HepG2 (cell line): ENCODE results near the gene TIPIN. TPM values are rescaled to one million over a fixed set of nuclear protein-coding genes. Genes with fewer than 3 reads are reported as not detected.
A peak's percentile ranks its signal among the peaks of the same experiment; 100 is the strongest.

Experiments used
- CBFB ChIP-seq: sonication (generic); formaldehyde crosslinking; IDR thresholded peaks from 2 replicates; pipeline ENCODE4 v1.4.0; 2020; ENCODE audit warnings: missing genetic modification reagents
- CBX5 ChIP-seq: sonication (generic); formaldehyde crosslinking; IDR thresholded peaks from 2 replicates; pipeline ENCODE4 v1.4.0; 2020; ENCODE audit warnings: missing genetic modification reagents, borderline replicate concordance
- CREB1 ChIP-seq, 2 experiments: fragments of 450-650 bp in 1 of 2; IDR thresholded peaks; 2 replicates each; pipeline ENCODE4 v1.6.1; 2016 to 2017; ENCODE audit warnings: control low read depth in 1 of 2, mild to moderate bottlenecking in 1 of 2, missing compliant biosample characterization in 1 of 2, missing genetic modification characterization in 1 of 2
- KLF15 ChIP-seq: sonication (generic); formaldehyde crosslinking; IDR thresholded peaks from 2 replicates; pipeline ENCODE4 v1.8.1; 2023; ENCODE audit warnings: borderline replicate concordance, mild to moderate bottlenecking, inconsistent platforms, missing genetic modification reagents, mixed read lengths
- MAFK ChIP-seq, 2 experiments: IDR thresholded peaks in 1 of 2; conservative IDR thresholded peaks in 1 of 2; 2 replicates each; pipeline ENCODE4 v1.6.1; 2011; ENCODE audit warnings: improper control_type of control experiment in 2 of 2, low read length in 2 of 2
- MEF2D ChIP-seq: sonication (generic); formaldehyde crosslinking; IDR thresholded peaks from 2 replicates; pipeline ENCODE4 v1.5.1; 2020; ENCODE audit warnings: mild to moderate bottlenecking, missing genetic modification reagents
- NCOR1 ChIP-seq: fragments of 200-600 bp; sonication (generic); IDR thresholded peaks from 2 replicates; pipeline ENCODE4 v1.7.0; 2017; ENCODE audit warnings: antibody characterized with exemption, low read length, borderline replicate concordance
- POLR2G ChIP-seq: fragments of 200-400 bp; formaldehyde crosslinking; IDR thresholded peaks from 2 replicates; pipeline ENCODE4 v1.6.1; 2018; ENCODE audit warnings: mild to moderate bottlenecking, low read depth, low read length, moderate library complexity
- RBM39 ChIP-seq: fragments of 200-400 bp; formaldehyde crosslinking; IDR thresholded peaks from one replicate; pipeline ENCODE4 v1.6.1; 2018; ENCODE audit warnings: antibody characterized with exemption, mild to moderate bottlenecking, low read depth, low read length; ENCODE audit not compliant: poor library complexity, severe bottlenecking
- SIN3B ChIP-seq: fragments of 150-350 bp; IDR thresholded peaks from 2 replicates; pipeline ENCODE4 v1.6.1; 2014; ENCODE audit warnings: low read length
- TBP ChIP-seq: sonication (generic); formaldehyde crosslinking; IDR thresholded peaks from 2 replicates; pipeline ENCODE4 v1.5.0; 2020; ENCODE audit warnings: missing genetic modification reagents
- ZBTB21 ChIP-seq: sonication (generic); formaldehyde crosslinking; IDR thresholded peaks from 2 replicates; pipeline ENCODE4 v1.4.0; 2020; ENCODE audit warnings: missing genetic modification reagents
- ZEB1 ChIP-seq: IDR thresholded peaks from 2 replicates; pipeline ENCODE4 v1.6.1; 2012; ENCODE audit warnings: mild to moderate bottlenecking, low read depth, inconsistent platforms; ENCODE audit not compliant: insufficient replicate concordance
- ZNF24 ChIP-seq: fragments of 450-650 bp; IDR thresholded peaks from 2 replicates; pipeline ENCODE4 v1.6.1; 2017; ENCODE audit warnings: antibody characterized with exemption, mild to moderate bottlenecking
- ZNF335 ChIP-seq: sonication (generic); formaldehyde crosslinking; IDR thresholded peaks from 2 replicates; pipeline ENCODE4 v1.4.0; 2020; ENCODE audit warnings: missing genetic modification reagents
- ZNF562 ChIP-seq: sonication (generic); formaldehyde crosslinking; IDR thresholded peaks from 2 replicates; pipeline ENCODE4 v1.8.0; 2022; ENCODE audit warnings: missing genetic modification reagents, borderline replicate concordance
- ZNF703 ChIP-seq: sonication (generic); formaldehyde crosslinking; IDR thresholded peaks from 2 replicates; pipeline ENCODE4 v1.5.1; 2020; ENCODE audit warnings: missing genetic modification reagents, mild to moderate bottlenecking, moderate library complexity, borderline replicate concordance
- polyA plus RNA-seq, 8 experiments: library from polyadenylated mRNA; depleted of rRNA in 3 of 8; stranded (reverse) in 7 of 8; unstranded in 1 of 8; fragments of >200 nt; fragmentation: Illumina TruSeq in 4 of 8; extraction: Trizol in 4 of 8; gene quantifications; 2 replicates each; pipeline versions ENCODE4 v1.2.1 to v1.2.3, GENCODE V29; 2011 to 2016; ENCODE audit warnings: low read depth in 4 of 8, missing spikeins in 1 of 8, mixed read lengths in 1 of 8; ENCODE audit not compliant: insufficient read depth in 1 of 8
- total RNA-seq, 5 experiments: library from RNA; depleted of rRNA; stranded (reverse); fragments of >200 nt; fragmentation: Illumina TruSeq; extraction: Trizol; gene quantifications; 2 replicates each; pipeline ENCODE4 v1.2.3, GENCODE V29; 2016; ENCODE audit warnings: low read depth in 1 of 5
- TF ChIP-seq, protein P1 (sequence below): IDR thresholded peaks from 2 replicates; pipeline ENCODE4 v1.6.1; 2018; ENCODE audit warnings: missing genetic modification reagents, mild to moderate bottlenecking, missing compliant biosample characterization
- TF ChIP-seq, protein P2 (sequence below): sonication (generic); formaldehyde crosslinking; IDR thresholded peaks from 2 replicates; pipeline ENCODE4 v1.4.0; 2020; ENCODE audit warnings: missing genetic modification reagents
- TF ChIP-seq, protein P3 (sequence below): sonication (generic); formaldehyde crosslinking; IDR thresholded peaks from 2 replicates; pipeline ENCODE4 v1.4.0; 2020; ENCODE audit warnings: missing genetic modification reagents
- TF ChIP-seq, protein P4 (sequence below): sonication (generic); formaldehyde crosslinking; IDR thresholded peaks from 2 replicates; pipeline ENCODE4 v1.8.1; 2023; ENCODE audit warnings: mild to moderate bottlenecking, missing genetic modification reagents

The TIPIN gene
- total and polyA plus RNA-seq, 2 of the 13 experiments (the other 11 are each of a cell fraction or from before 2014, with no cell fraction given), result 2.7 to 28.6 TPM

DNA sequence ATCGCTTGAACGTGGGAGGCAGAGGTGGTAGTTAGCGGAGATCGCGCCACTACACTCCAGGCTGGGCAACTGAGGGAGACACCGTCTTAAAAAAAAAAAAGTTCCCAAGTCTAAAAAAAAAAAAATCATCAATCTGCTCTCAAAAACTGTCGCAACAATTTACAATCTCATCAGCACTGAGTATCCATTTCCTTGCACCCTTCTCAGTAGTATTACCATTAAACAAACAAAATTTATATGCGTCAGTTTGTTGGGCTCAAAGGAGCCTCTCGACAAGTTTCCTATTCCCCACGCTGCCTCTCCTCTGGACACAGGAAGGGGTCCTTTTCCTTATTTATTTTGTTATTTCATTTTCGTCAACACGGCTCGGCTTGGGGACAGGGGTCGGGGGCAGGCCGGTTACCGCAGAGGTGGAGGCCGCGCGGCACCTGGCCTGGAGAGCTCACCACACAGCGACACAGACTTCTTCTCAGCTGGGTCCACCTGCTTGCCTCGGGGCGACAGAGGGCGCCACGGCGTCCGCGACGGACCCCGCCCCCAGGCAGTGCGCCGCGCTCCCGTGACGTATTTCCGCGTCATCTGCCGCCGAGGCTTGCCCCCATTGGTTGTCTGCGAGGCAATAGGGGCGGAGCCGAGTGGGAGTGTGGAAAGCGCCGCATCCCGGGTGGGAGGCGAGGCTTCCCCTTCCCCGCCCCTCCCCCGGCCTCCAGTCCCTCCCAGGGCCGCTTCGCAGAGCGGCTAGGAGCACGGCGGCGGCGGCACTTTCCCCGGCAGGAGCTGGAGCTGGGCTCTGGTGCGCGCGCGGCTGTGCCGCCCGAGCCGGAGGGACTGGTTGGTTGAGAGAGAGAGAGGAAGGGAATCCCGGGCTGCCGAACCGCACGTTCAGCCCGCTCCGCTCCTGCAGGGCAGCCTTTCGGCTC, 30.0 kb upstream of the TIPIN start, which contains the start of gene MAP2K1 (continued):
- TF ChIP-seq POLR2G, result peak; percentile 82
- no peak for TF ChIP-seq MAFK (conservative IDR thresholded peaks at IDR 0.05 in 1 of 2, IDR thresholded peaks at IDR 0.05 in 1 of 2; ENCODE audit: low read length in 2 of 2)
- TF ChIP-seq ZNF335 (CRISPR knock-in tag), result 0 out of 2 replicates have a peak, but pooled peaks have one; percentile 62
- TF ChIP-seq, protein P1, sequence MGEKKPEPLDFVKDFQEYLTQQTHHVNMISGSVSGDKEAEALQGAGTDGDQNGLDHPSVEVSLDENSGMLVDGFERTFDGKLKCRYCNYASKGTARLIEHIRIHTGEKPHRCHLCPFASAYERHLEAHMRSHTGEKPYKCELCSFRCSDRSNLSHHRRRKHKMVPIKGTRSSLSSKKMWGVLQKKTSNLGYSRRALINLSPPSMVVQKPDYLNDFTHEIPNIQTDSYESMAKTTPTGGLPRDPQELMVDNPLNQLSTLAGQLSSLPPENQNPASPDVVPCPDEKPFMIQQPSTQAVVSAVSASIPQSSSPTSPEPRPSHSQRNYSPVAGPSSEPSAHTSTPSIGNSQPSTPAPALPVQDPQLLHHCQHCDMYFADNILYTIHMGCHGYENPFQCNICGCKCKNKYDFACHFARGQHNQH, result peak; percentile 75
- no peak for TF ChIP-seq KLF15 (CRISPR knock-in tag)
- no peak for TF ChIP-seq TBP (CRISPR knock-in tag)
- TF ChIP-seq SIN3B, result 0 out of 2 replicates have a peak, but pooled peaks have one; percentile 58
- TF ChIP-seq ZEB1, result no peak
- TF ChIP-seq NCOR1, result no peak
- TF ChIP-seq, protein P2, sequence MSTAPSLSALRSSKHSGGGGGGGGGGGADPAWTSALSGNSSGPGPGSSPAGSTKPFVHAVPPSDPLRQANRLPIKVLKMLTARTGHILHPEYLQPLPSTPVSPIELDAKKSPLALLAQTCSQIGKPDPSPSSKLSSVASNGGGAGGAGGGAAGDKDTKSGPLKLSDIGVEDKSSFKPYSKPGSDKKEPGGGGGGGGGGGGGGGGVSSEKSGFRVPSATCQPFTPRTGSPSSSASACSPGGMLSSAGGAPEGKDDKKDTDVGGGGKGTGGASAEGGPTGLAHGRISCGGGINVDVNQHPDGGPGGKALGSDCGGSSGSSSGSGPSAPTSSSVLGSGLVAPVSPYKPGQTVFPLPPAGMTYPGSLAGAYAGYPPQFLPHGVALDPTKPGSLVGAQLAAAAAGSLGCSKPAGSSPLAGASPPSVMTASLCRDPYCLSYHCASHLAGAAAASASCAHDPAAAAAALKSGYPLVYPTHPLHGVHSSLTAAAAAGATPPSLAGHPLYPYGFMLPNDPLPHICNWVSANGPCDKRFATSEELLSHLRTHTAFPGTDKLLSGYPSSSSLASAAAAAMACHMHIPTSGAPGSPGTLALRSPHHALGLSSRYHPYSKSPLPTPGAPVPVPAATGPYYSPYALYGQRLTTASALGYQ (CRISPR knock-in tag), result peak; percentile 59; the same call in 1 of the 2 replicates
- TF ChIP-seq, protein P3, sequence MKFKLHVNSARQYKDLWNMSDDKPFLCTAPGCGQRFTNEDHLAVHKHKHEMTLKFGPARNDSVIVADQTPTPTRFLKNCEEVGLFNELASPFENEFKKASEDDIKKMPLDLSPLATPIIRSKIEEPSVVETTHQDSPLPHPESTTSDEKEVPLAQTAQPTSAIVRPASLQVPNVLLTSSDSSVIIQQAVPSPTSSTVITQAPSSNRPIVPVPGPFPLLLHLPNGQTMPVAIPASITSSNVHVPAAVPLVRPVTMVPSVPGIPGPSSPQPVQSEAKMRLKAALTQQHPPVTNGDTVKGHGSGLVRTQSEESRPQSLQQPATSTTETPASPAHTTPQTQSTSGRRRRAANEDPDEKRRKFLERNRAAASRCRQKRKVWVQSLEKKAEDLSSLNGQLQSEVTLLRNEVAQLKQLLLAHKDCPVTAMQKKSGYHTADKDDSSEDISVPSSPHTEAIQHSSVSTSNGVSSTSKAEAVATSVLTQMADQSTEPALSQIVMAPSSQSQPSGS, result peak; percentile 71; the same call in 1 of the 2 replicates
- TF ChIP-seq RBM39, result no peak
- TF ChIP-seq CREB1 (IDR thresholded peaks at IDR 0.05), result peak; percentile 99
- TF ChIP-seq CREB1 (CRISPR knock-in tag; IDR thresholded peaks at IDR 0.05), result peak; percentile 96
- peak; percentile 73; the same call in 1 of the 2 replicates for TF ChIP-seq CBX5 (CRISPR knock-in tag)
- 0 out of 2 replicates have a peak, but pooled peaks have one; percentile 40 for TF ChIP-seq ZNF703 (CRISPR knock-in tag)
- TF ChIP-seq ZNF24, result no peak
- TF ChIP-seq MEF2D (CRISPR knock-in tag), result 0 out of 2 replicates have a peak, but pooled peaks have one; percentile 52
- TF ChIP-seq ZBTB21, result peak; percentile 94
- no peak for TF ChIP-seq ZNF562 (CRISPR knock-in tag)
- TF ChIP-seq CBFB, result peak; percentile 70
- TF ChIP-seq, protein P4, sequence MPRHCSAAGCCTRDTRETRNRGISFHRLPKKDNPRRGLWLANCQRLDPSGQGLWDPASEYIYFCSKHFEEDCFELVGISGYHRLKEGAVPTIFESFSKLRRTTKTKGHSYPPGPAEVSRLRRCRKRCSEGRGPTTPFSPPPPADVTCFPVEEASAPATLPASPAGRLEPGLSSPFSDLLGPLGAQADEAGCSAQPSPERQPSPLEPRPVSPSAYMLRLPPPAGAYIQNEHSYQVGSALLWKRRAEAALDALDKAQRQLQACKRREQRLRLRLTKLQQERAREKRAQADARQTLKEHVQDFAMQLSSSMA (CRISPR knock-in tag), result 0 out of 2 replicates have a peak, but pooled peaks have one; percentile 57
